Muscle of leg (tissue), 11 donors: ENCODE measurements around the gene SULT1A2. TPM values are rescaled to one million over a fixed set of nuclear protein-coding genes. Genes with fewer than 3 reads are reported as not detected.

ENCODE experiments used
- DNase-seq: peaks from one replicate; pipeline ENCODE4 v3.0.0; 2013
- H3K27ac ChIP-seq: one replicate; pipeline ENCODE4 v1.5.1; 2013; ENCODE audit warnings: mild to moderate bottlenecking, low read length, control low read depth
- H3K27me3 ChIP-seq: one replicate; pipeline ENCODE4 v1.6.1; 2013; ENCODE audit warnings: low read length; ENCODE audit not compliant: control insufficient read depth, insufficient read depth
- H3K36me3 ChIP-seq: one replicate; pipeline ENCODE4 v1.6.1; 2013; ENCODE audit warnings: low read length; ENCODE audit not compliant: control insufficient read depth, insufficient read depth
- H3K4me1 ChIP-seq: one replicate; pipeline ENCODE4 v1.6.1; 2013; ENCODE audit warnings: low read length; ENCODE audit not compliant: control insufficient read depth, insufficient read depth
- H3K4me3 ChIP-seq: one replicate; pipeline ENCODE4 v1.5.1; 2013; ENCODE audit warnings: low read length, control low read depth
- H3K9me3 ChIP-seq: replicated peaks from 2 replicates; pipeline ENCODE4 v1.6.1; 2013; ENCODE audit warnings: low read depth, low read length; ENCODE audit not compliant: control insufficient read depth
- WGBS: methylation state at CpG from one replicate; pipeline ENCODE4 v1.1.5; 2013; ENCODE audit warnings: missing lambda C conversion rate; ENCODE audit not compliant: insufficient coverage; 5-methylcytosine and 5-hydroxymethylcytosine counted together
- polyA plus RNA-seq, 8 donors: library from polyadenylated mRNA; unstranded; fragments of 120-200 nt; gene quantifications; one replicate each; pipeline versions ENCODE4 v1.2.1 to v1.2.3, GENCODE V29; 2013; ENCODE audit warnings: inconsistent platforms in 1 of 8, low replicate concordance in 1 of 8; ENCODE audit not compliant: insufficient read length in 8 of 8, insufficient read depth in 1 of 8
- total RNA-seq: library from RNA; stranded (reverse); fragments of 120-200 nt; gene quantifications from one replicate; pipeline ENCODE4 v1.2.4, GENCODE V29; 2013

Gene SULT1A2
- total and polyA plus RNA-seq, 9 donors: 0.43 to 1.1 (median 0.92) TPM

- Histone ChIP-seq H3K4me1 (no peaks in the 10 kb centered on the region), H3K27ac (no peak overlapping the region), H3K27me3 (no peaks in the 10 kb centered on the region), H3K36me3 (peaks cover 47% of the 10 kb centered on the region), H3K9me3 (no peaks in the 10 kb centered on the region), H3K4me3 (no peak overlapping the region)
- DNase-seq: no peak
- 93% methylated on average over 17 of the region's 22 CpGs for WGBS
Measured at GRCh38 chr16:28590384-28591340, 6.2 kb downstream of the SULT1A2 start.

- H3K27ac ChIP-seq: no peak overlapping the region
- H3K27me3 ChIP-seq: no peaks in the 10 kb centered on the region
- 93% methylated on average over 13 of the region's 13 CpGs for WGBS
- no peaks in the 10 kb centered on the region for H3K9me3 ChIP-seq
- no peaks in the 10 kb centered on the region for H3K4me1 ChIP-seq
- no peak for DNase-seq
- H3K4me3 ChIP-seq: no peak overlapping the region
- peaks cover 53% of the 10 kb centered on the region for H3K36me3 ChIP-seq
Measured at GRCh38 chr16:28589930-28590329, 6.9 kb downstream of the SULT1A2 start.

- Histone ChIP-seq H3K27ac (no peak overlapping the region), H3K9me3 (no peaks in the 10 kb centered on the region), H3K4me3 (no peak overlapping the region), H3K4me1 (no peaks in the 10 kb centered on the region), H3K36me3 (peaks cover 56% of the 10 kb centered on the region), H3K27me3 (no peaks in the 10 kb centered on the region)
- DNase-seq: no peak
- WGBS: 95% methylated on average over 6 of the region's 8 CpGs
Measured at GRCh38 chr16:28589069-28589468, 7.8 kb downstream of the SULT1A2 start.

GRCh38 chr16:28587386-28587785 lies 9.5 kb downstream of the SULT1A2 start:
- no peaks in the 10 kb centered on the region for H3K27me3 ChIP-seq
- H3K4me3 ChIP-seq: no peak overlapping the region
- no peaks in the 10 kb centered on the region for H3K9me3 ChIP-seq
- H3K4me1 ChIP-seq: no peaks in the 10 kb centered on the region
- 96% methylated on average over 7 of the region's 8 CpGs for WGBS
- H3K36me3 ChIP-seq: peaks cover 58% of the 10 kb centered on the region
- H3K27ac ChIP-seq: no peak overlapping the region
- no peak for DNase-seq

- Histone ChIP-seq H3K4me1 (no peaks in the 10 kb centered on the region), H3K4me3 (no peak overlapping the region), H3K27ac (no peak overlapping the region), H3K9me3 (no peaks in the 10 kb centered on the region), H3K36me3 (peaks cover 63% of the 10 kb centered on the region), H3K27me3 (no peaks in the 10 kb centered on the region)
- no peak for DNase-seq
- 77% methylated on average over 3 of the region's 3 CpGs for WGBS
Measured at GRCh38 chr16:28586466-28586865, 10.4 kb downstream of the SULT1A2 start.

GRCh38 chr16:28585674-28586073 lies 11.2 kb downstream of the SULT1A2 start:
- no peak overlapping the region for H3K4me3 ChIP-seq
- peaks cover 65% of the 10 kb centered on the region for H3K36me3 ChIP-seq
- H3K27me3 ChIP-seq: no peaks in the 10 kb centered on the region
- DNase-seq: no peak
- 86% methylated on average over 9 of the region's 11 CpGs for WGBS
- H3K27ac ChIP-seq: no peak overlapping the region
- H3K9me3 ChIP-seq: no peaks in the 10 kb centered on the region
- H3K4me1 ChIP-seq: no peaks in the 10 kb centered on the region

- DNase-seq: no peak
- no peak overlapping the region for H3K4me3 ChIP-seq
- peaks cover 31% of the 10 kb centered on the region for H3K36me3 ChIP-seq
- no peaks in the 10 kb centered on the region for H3K4me1 ChIP-seq
- no peaks in the 10 kb centered on the region for H3K9me3 ChIP-seq
- WGBS: 95% methylated on average over 13 of the region's 15 CpGs
- H3K27ac ChIP-seq: no peak overlapping the region
- no peaks in the 10 kb centered on the region for H3K27me3 ChIP-seq
Measured at GRCh38 chr16:28580726-28581315, 16.0 kb downstream of the SULT1A2 start.

GRCh38 chr16:28575446-28576109 lies 21.3 kb downstream of the SULT1A2 start:
- no peaks in the 10 kb centered on the region for H3K36me3 ChIP-seq

GRCh38 chr16:28574925-28575324 lies 21.9 kb downstream of the SULT1A2 start:
- H3K27ac ChIP-seq: no peak overlapping the region
- H3K36me3 ChIP-seq: no peaks in the 10 kb centered on the region
- no CpG with 5 or more reads among the region's 2 CpGs for WGBS
- H3K4me3 ChIP-seq: no peak overlapping the region
- DNase-seq: no peak
- H3K4me1 ChIP-seq: peaks cover 19% of the 10 kb centered on the region
- H3K27me3 ChIP-seq: no peaks in the 10 kb centered on the region
- H3K9me3 ChIP-seq: no peaks in the 10 kb centered on the region

More at GRCh38 chr16:28575446-28576109, 21.3 kb downstream of the SULT1A2 start:
- WGBS: 72% methylated on average over 3 of the region's 8 CpGs
- no peaks in the 10 kb centered on the region for H3K27me3 ChIP-seq
- no peaks in the 10 kb centered on the region for H3K9me3 ChIP-seq
- no peak for DNase-seq
- no peak overlapping the region for H3K27ac ChIP-seq
- peaks cover 19% of the 10 kb centered on the region for H3K4me1 ChIP-seq
- H3K4me3 ChIP-seq: no peak overlapping the region
